HuH-7.5 (cell line): ENCODE results near the gene ANAPC5.
"Not testable (repeated sequence)": the region's sequence is repeated elsewhere in the genome, so short reads cannot be mapped to it uniquely, and the experiment has no call there.

Experiments
- DNase-seq: peaks from one replicate; pipeline ENCODE4 v3.0.0; 2011; ENCODE audit warnings: low spot score

Gene ANAPC5

DNA sequence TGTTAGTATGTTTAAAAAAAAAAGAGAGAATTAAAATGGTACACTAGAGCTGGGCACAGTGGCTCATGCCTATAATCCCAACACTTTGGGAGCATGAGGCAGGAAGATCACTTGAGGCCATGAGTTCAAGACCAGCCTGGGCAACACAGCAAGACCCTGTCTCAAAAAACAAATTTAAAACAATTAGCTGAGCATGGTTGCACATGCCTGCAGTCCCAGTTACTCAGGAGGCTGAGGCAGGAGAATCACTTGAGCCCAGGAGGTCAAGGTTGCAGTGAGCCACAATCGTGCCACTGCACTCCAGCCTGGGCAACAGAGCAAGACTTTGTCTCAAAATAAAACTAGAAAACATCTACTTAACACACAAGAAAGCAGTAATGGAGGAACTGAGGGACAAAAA is 42.0 kb downstream of the ANAPC5 start:
- not testable (repeated sequence) for DNase-seq

- DNase-seq = not testable (repeated sequence)
Measured at GRCh38 chr12:121307397-121307796, 44.8 kb downstream of the ANAPC5 start.

DNA sequence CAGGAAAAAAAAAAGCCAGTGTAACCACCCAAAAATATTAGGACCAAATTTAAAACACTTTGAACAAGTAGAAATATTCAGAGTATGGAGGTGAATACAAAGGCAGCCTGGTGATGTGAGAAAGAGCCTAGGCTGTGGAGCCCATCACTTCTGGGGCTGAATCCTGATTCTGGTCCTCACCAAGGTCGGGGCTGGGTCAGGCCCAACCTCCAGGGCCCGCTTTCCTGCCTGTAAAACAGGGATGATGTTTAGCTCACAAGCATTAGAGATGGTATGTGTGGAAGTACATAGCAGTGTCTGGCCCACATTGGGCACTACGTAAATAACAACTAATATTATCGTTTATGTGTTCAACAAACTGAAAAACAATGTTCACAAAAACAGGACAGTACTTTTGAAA is 47.9 kb downstream of the ANAPC5 start:
- DNase-seq = no peak

DNA sequence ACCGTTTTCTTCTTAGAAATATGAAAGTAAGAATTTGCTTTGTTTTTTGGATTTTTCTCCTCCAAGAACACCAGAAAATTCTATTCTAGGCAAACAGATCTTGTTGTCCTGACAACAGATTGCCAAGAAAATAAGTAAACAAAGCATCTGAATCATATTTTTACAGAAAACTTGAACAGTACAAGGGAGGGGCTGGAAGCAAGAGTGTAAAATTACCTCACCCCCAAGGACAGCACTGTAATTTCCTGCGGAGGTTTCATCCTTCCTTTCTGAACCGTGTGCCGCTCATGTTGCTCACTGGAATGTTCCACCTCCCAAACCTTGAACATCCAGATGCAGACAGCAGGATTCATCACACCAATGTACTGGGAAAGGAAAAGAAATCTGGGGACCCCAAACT is 50.3 kb downstream of the ANAPC5 start:
- no peak for DNase-seq

GRCh38 chr12:121300083-121300819 is 52.0 kb downstream of the ANAPC5 start:
- DNase-seq = no peak

DNA sequence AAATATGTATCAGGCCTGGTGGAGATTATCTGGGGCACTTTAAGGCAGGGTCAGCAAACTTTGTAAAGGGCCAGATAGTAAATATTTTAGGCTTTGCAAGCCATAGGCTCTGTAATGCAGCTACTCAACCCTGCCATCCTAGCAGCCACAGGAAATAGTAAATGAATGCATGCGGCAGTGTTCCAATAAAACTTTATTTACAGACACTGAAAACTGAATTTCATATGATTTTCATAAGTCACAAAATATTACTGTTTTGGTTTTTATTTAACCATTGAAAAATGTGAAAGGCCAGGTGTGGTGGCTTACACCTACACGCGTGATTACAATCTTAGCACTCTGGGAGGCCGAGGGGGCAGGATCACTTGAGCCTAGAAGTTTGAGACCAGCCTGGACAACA is 52.5 kb downstream of the ANAPC5 start:
- DNase-seq = no peak

GRCh38 chr12:121298411-121298810 is 53.8 kb downstream of the ANAPC5 start:
- DNase-seq = not testable (repeated sequence)

DNA sequence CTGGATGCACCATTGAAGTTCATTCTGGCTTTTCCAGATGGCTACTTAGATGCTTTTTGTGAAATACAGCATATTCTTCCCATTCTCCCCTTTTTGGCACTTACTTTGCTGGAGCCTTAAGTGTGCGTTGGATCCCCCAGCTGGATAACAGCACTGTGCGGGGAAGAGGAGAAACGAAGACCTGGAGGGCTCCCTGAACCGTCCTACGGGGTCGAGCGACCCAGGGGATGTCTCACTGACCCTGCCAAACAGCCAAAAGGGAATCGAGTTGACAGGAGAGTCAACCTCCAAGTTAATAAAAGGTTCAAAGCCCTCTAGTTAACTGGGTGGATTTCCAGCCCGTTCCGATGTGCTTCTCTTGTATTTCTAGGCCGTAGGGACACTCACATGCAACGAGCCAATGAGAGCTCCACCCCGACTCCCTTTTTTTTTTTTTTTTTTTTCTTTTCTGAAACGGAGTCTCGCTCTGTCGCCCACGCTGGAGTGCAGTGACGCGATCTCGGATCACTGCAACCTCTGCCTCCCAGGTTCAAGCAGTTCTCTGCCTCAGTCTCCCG is 54.7 kb downstream of the ANAPC5 start:
- peak; percentile 44 for DNase-seq

GRCh38 chr12:121296618-121297434 is 55.4 kb downstream of the ANAPC5 start, which contains the start of gene CAMKK2:
CAMKK2 (minus strand) TSS chr12:121296709; CDS start chr12:121274526, 22,183 bp downstream.
- peak; percentile 83 for DNase-seq

DNA sequence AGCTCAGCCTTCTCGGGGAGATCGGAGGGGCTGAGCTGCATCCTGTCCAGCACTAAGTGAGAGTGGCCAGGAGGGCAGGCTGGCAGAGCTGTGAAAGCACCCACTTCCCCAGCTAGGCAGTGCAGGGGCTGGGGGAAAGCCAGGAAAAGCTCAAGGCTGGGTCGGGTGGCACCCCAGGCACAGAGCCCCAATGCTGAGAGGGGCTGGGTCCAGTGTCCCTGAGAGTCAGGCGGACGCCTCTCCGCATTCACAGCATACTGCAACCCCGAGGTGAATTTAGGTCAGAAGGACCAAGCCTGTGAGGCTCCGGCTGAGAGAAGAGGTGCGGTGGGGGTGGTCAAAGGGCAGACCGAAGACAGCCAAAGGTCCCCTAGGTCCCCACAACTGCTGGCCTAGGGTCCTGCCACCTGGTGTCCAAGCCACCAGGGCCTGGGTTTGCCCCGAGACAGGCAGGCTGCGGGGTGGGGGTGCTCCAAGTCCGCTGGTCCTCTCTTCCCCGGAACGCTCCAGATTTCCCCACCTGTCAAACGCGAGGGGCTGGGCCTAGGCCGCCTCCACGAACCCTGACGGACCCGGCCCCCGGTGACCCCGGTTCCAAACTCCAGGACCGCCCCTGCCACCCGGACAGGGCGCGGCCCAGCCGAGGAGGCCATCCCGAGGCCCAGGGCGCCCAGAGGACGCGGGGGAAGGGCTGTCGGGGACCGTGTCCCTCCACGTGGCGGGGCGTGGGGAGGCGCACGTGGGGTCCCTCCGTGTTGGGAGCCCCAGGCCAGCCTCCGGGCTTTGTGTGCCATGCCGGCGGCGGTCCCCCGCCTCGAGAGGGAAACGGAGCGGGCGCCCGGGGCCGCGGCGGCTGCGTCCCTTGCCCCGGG is 56.2 kb downstream of the ANAPC5 start:
- DNase-seq = peak; percentile 37

DNA sequence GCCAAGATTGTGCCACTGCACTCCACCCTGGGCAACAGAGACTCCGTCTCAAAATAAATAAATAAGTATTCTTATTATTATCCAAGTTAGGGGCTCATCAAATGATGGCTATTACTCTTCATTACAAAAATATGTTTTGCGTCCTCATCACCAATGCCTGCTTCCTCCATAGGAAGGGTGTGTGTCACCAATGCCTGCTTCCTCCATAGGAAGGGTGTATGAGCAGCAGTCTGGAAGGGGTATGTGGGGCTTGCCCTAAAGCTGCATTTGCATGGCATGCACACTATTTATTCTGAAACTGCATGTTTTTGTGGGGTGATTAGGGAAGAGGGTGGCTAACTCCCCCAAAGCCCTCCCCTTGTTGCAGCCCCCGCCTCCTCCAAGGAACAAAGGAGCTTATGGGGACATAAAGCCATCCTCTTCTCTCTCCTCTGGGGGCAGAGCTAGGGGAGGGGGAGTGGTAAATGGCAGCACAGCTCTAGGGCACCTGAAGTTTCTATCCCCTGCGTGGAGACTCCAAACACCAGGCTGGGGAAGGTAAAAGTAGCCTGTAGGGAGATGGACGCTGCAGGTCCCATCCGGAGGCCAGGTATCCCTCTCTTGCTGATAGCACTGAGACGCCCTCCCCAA is 57.0 kb downstream of the ANAPC5 start:
- no peak for DNase-seq

DNA sequence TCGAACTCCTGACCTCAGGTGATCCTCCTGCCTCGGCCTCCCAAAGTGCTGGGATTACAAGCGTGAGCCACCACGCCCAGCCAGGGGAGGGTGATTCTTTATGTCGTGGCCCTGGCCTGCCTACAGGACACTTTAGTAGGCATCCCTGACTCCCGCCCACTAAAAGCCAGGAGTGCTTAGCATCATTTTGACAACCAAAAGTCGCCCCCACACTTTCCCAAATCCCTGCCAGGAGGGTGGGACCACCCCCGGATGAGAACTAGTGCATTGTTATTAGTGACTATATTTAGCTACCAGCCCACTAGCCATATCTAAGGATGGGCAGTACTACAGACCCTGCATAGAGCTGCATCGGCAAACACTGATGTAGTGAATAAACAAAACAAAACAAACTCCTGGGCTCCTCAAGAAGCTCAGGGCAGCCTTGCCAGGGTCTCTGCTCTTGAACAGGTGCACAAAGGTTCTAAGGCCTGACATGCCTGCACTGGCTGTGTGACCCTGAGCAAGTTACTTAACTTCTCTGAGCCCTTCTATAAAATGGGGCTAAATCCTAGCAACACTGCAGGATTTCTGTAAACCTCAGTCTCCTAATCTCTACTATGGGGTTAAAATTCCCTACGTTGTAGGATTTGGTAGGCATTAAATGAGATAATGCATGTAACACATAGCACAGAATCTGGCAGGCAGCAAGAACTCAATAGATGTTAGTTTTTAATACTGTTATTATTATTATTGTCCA is 57.9 kb downstream of the ANAPC5 start:
- DNase-seq = no peak

DNA sequence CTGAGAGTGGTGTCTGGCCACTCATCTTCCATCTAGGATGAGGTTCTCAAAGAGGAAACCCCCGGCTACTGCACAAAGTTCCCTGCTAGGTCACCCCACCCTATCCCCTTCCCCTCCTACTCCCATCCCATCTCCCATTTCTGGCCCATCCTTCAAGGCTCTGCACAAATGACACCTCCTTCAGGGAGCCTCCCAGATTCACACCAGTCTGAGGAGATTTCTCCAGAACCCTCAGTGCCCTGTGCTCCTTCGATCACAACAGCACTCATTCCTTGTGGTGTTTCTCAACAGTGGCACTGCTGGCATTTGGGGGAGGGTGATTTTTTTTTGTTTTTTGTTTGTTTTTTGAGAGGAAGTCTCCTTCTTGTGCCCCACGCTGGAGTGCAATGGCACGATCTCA is 58.6 kb downstream of the ANAPC5 start:
- DNase-seq = no peak

GRCh38 chr12:121290410-121290809 is 61.8 kb downstream of the ANAPC5 start:
- DNase-seq = no peak

- no peak for DNase-seq
Measured at GRCh38 chr12:121289962-121290361, 62.2 kb downstream of the ANAPC5 start.

- no peak for DNase-seq
Measured at GRCh38 chr12:121288986-121289385, 63.2 kb downstream of the ANAPC5 start.

- DNase-seq = no peak
Measured at GRCh38 chr12:121288158-121288845, 63.9 kb downstream of the ANAPC5 start.

DNA sequence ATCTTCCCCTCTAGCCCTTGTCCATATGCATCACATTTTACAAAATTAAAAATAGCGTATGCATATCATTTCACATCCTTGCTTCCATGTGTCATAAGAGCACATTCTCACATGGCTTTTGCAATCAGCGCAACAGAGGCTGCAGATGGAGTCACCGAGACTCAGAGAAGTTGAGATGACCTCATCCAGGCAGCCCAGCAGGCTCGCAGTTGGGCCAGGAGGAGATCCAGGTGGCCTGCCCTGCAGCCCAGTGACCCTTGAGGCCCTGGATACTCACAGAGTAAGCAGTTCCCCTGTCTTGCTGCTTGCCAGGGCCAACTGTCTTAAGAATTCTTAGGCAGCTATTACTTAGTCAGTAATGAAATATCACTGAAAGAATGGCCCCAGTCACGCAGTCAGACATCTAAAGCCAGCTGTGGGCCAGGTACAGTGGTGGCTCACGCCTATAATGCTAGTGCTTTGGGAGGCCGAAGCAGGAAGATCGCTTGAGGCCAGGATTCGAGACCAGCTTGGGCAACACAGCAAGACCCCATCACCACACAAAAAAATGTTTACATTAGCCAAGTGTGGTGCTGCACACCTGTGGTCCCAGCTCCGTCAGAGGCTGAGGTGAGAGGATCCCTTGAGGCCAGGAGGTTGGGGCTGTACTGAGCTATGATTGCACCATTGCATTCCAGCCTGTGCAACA is 64.8 kb downstream of the ANAPC5 start:
- no peak for DNase-seq

DNA sequence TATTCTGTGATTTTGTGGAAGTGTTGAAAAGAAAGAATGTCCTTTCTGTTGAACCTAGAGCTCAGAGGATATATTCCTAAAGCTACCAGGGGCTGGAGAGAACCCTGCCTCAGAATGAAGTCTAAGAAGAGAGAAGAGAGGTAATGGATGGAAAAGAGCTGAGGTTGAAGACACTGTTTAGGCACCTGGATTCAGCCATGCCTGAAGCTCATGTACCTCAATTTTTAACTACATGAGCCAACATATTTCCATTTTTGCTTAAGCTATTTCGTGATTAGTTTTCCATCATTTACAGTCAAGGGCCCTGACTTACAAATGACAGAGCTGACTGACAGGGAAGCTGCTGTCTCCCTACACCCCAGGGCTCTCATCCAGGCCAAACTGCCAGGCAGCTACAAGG is 66.4 kb downstream of the ANAPC5 start:
- no peak for DNase-seq
